Measurements from ENCODE around the gene GALNT6. TPM values are rescaled to one million over a fixed set of nuclear protein-coding genes. Genes with fewer than 3 reads are reported as not detected.
A peak's percentile ranks its signal among the peaks of the same experiment; 100 is the strongest.

GALNT6 gene, protein sequence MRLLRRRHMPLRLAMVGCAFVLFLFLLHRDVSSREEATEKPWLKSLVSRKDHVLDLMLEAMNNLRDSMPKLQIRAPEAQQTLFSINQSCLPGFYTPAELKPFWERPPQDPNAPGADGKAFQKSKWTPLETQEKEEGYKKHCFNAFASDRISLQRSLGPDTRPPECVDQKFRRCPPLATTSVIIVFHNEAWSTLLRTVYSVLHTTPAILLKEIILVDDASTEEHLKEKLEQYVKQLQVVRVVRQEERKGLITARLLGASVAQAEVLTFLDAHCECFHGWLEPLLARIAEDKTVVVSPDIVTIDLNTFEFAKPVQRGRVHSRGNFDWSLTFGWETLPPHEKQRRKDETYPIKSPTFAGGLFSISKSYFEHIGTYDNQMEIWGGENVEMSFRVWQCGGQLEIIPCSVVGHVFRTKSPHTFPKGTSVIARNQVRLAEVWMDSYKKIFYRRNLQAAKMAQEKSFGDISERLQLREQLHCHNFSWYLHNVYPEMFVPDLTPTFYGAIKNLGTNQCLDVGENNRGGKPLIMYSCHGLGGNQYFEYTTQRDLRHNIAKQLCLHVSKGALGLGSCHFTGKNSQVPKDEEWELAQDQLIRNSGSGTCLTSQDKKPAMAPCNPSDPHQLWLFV
- total RNA-seq (10 to 100 TPM in 1 of 2 donors, 1 to 10 TPM in 1; 7.0 to 12.6 TPM), total RNA-seq (24.0 to 26.7 reads per million in 2 donors)

DNA sequence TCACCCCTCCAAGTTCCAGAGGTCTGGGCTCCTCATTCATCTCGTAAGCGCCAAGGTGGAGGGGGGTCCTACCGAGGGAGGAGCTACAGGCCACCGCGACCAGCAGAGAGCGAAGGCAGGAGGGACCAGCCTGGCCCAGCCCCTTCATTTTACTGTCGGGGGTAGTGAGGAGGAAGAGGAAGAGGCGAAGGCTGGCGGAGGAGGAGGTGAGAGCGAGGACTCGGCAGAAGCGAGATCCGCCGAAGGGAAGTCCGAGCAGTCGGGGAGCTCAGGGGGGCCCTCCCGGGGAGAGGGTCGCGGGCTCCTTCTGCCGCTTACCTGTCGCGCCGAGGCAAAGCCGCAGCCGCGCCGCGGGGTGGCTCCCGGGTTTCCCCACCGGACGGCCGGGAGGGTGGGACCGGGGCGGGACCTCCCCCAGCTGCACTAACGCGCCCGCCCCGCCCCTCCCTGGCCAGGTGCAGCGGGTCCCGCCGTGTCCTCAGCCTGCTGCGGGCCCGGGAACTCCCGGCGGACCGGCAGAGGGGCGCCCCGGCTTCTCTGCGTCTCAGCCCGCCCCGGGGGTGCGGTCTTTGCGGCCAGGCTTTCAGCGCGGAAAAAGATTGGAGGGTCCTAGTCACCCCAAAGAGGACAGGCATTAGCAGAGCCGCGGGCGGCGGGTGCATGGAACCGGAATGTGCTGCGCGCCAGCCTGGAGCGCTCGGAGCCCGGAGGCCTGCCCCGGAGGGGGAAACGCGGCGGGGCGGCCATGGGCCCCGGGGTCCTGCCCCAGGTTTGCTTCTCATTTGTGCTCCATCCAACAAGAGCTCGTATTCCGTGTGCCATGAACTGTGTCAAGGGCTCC lies at the start of gene GALNT6:
TSS of gene GALNT6 (minus strand) at position 124 of the 841 bp plus-strand sequence. CDS start 11,625 bp downstream, outside the sequence.
- peaks cover 60% of the 10 kb centered on the region for H3K4me1 Mint-ChIP-seq
- H3K9me3 ChIP-seq (ENCODE audit: control insufficient read depth, low read length, poor library complexity, severe bottlenecking): no peaks in the 10 kb centered on the region
- DNase-seq (peak; percentile 60 to 80 (median 78)), ATAC-seq (peak; percentile 86)
- peaks cover 2% of the 10 kb centered on the region for H3K36me3 Mint-ChIP-seq (ENCODE audit: low read depth)
- H3K27ac Mint-ChIP-seq: peak within 1 kb of the TSS; percentile 85
- peak within 1 kb of the TSS; percentile 94 for H3K4me3 Mint-ChIP-seq
- H3K27me3 Mint-ChIP-seq: no peaks in the 10 kb centered on the region

DNA sequence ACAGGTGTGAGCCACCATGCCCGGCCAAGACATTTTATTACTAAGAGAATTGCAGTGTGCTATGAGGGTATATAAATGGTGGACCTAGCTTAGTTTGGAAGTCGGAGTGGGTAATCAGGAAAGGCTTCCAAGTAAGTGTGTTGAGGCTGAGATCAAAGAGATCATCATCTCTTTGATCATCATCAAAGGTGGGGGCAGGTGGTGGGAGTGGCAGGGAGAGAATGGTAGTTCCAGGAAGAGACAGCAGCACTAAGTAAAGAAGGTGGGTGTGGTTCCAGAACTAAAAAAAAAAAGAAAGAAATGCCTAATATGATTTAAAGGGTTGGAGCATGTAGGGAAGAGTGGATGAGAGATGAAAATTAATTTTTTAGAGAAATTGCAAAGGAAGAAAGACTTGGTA lies 48.1 kb upstream of the GALNT6 start:
- H3K9me3 ChIP-seq (ENCODE audit: control insufficient read depth, low read length, poor library complexity, severe bottlenecking): no peaks in the 10 kb centered on the region
- peaks cover 28% of the 10 kb centered on the region for H3K4me1 Mint-ChIP-seq
- no peak overlapping the region for H3K27ac Mint-ChIP-seq
- no peak for ATAC-seq
- H3K4me3 Mint-ChIP-seq: no peak overlapping the region
- DNase-seq: no peak
- no peaks in the 10 kb centered on the region for H3K27me3 Mint-ChIP-seq
- peaks cover 2% of the 10 kb centered on the region for H3K36me3 Mint-ChIP-seq (ENCODE audit: low read depth)

DNA sequence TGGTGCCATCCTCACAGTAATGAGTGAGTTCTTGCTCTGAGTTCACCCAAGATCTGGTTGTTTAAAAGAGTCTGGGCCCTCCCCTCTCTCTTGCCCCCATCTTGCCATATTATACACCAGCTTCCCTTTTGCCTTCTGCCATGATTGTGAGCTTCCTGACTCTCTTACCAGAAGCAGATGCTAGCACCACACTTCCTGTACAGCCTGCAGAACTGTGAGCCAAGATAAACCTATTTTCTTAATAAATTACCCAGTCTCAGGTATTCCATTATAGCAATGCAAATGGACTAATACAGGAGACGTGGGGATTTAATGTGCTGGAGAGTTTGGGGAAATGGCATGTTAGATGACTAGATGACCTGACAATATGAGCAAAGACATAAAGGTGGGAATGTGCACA lies 46.2 kb upstream of the GALNT6 start:
- H3K9me3 ChIP-seq (ENCODE audit: control insufficient read depth, low read length, poor library complexity, severe bottlenecking): no peaks in the 10 kb centered on the region
- ATAC-seq: no peak
- Mint-ChIP-seq H3K27me3 (no peaks in the 10 kb centered on the region), H3K4me1 (peaks cover 28% of the 10 kb centered on the region), H3K4me3 (no peak overlapping the region), H3K27ac (no peak overlapping the region), H3K36me3 (ENCODE audit: low read depth) (peaks cover 2% of the 10 kb centered on the region)
- DNase-seq: no peak

DNA sequence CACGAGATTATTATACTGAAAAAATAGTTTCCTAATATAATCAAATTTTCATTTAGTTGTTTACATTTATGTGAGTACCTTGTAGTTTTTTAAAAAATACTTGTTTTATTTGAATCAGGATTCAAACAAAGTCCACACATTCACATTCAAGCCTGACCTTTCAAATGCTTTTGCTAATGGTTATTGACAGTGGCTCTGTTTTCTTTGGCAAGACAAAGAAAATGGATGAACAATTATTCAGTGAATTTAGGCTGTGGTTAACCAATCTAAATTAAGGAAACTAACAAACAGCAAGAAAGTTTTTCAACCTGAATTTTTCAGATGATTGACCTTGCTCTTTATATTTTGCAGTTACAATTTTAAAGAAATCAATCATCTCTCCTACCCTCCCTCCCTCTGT lies 43.1 kb upstream of the GALNT6 start:
- Mint-ChIP-seq H3K4me3 (no peak overlapping the region), H3K27ac (no peak overlapping the region), H3K36me3 (ENCODE audit: low read depth) (no peaks in the 10 kb centered on the region), H3K4me1 (peaks cover 16% of the 10 kb centered on the region), H3K27me3 (no peaks in the 10 kb centered on the region)
- ATAC-seq (no peak), DNase-seq (no peak)
- H3K9me3 ChIP-seq (ENCODE audit: control insufficient read depth, low read length, poor library complexity, severe bottlenecking): no peaks in the 10 kb centered on the region

DNA sequence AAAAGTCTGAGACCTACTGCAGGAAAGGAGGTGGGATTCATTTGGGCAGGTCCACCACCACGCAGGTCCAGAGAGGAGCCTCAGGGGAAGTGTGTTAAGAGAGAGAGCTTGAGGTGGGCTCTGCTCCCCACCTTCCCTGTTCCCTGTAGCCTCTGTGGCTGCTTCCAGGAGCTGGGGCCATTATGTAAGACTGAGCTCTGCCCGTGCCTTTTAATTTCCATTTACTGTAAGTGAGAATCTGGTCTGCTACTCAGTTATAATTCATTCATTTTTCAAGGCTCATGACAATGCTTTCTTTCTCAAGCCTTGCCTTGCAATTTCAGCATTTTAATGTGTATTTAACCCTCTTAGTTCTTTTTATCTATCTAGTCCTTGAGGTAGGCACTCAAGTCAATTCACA lies 41.7 kb upstream of the GALNT6 start:
- Mint-ChIP-seq H3K4me1 (peaks cover 5% of the 10 kb centered on the region), H3K36me3 (ENCODE audit: low read depth) (no peaks in the 10 kb centered on the region), H3K4me3 (no peak overlapping the region), H3K27me3 (no peaks in the 10 kb centered on the region), H3K27ac (no peak overlapping the region)
- DNase-seq (no peak), ATAC-seq (no peak)
- no peaks in the 10 kb centered on the region for H3K9me3 ChIP-seq (ENCODE audit: control insufficient read depth, low read length, poor library complexity, severe bottlenecking)

DNA sequence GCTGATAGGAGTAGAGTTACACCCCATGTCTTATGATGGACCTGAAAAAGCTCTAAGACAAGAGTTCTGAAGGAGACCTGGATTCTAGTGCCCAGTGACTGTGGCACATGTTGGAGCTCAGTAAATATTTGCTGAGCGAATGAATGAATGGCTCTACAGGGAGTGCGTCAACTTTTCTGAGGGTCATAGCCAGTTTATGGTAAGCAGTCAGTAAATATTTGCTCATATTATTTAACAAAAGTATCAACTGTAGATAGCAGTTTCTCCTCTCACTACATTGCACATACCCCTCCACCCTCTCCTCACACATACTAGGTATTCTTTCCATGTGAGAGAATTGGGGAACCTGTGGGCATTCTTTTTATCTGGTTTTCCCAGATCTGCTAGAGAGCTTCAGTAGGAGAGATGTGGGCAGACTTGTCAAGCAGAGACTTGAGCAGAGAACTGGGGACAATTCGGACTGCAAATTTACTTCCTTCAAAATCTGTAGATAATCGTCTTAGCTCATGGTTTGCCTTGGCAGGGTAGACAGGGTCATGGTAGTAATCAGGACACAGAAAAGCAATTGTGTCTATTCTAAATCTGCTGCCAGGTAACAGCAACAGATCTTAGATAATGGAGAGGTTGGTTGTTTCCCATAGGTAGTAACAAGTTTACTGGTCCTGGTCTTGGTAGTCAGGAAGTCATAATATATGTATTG lies 39.1 kb upstream of the GALNT6 start:
- DNase-seq: no peak
- H3K36me3 Mint-ChIP-seq (ENCODE audit: low read depth): no peaks in the 10 kb centered on the region
- no peaks in the 10 kb centered on the region for H3K9me3 ChIP-seq (ENCODE audit: control insufficient read depth, low read length, poor library complexity, severe bottlenecking)
- H3K4me1 Mint-ChIP-seq: peaks cover 2% of the 10 kb centered on the region
- no peak for ATAC-seq
- no peaks in the 10 kb centered on the region for H3K27me3 Mint-ChIP-seq
- H3K27ac Mint-ChIP-seq: no peak overlapping the region
- H3K4me3 Mint-ChIP-seq: no peak overlapping the region

DNA sequence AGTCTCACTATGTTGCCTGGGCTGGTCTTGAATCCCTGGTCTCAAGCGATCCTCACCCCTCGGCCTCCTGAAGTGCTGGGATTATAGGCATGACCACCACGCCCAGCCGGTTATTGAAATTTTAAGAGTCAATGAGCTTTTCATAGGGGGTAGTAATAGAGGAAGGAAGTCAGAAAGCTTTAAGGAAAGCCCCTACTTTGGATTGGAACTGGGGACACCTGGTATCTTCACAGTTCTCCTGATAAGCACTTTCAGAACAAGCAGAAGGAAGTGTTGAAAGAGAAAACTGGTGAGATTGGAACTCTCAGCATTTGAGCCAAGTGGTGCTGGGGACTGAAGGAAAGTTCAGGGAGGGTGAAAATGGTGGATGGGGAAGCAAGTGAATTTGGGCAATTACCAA lies 38.5 kb upstream of the GALNT6 start:
- Mint-ChIP-seq H3K27ac (no peak overlapping the region), H3K27me3 (no peaks in the 10 kb centered on the region), H3K4me1 (peaks cover 2% of the 10 kb centered on the region), H3K4me3 (no peak overlapping the region), H3K36me3 (ENCODE audit: low read depth) (no peaks in the 10 kb centered on the region)
- DNase-seq (no peak), ATAC-seq (no peak)
- H3K9me3 ChIP-seq (ENCODE audit: control insufficient read depth, low read length, poor library complexity, severe bottlenecking): no peaks in the 10 kb centered on the region

DNA sequence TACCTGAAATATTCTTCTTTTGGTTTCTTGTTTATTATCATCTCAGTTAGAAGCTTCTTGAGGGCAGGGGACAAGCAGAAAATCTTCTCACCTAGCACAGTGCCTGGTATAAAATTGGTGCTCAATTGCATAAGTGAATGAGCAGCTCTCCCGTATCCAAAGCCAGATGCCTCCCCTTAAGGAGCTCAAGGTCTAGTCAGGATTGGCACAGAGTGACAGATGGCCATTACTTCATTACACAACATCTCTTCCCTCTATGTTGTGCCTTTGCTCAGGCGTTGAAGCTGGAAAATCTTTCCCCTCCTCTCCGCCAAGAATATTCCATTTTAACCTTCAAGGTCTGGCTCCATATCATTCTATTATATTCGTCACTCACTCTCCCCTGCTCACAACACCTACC lies 37.0 kb upstream of the GALNT6 start:
- Mint-ChIP-seq H3K4me1 (peaks cover 7% of the 10 kb centered on the region), H3K27ac (no peak overlapping the region), H3K27me3 (no peaks in the 10 kb centered on the region), H3K36me3 (ENCODE audit: low read depth) (no peaks in the 10 kb centered on the region), H3K4me3 (no peak overlapping the region)
- no peak for DNase-seq
- no peak for ATAC-seq
- no peaks in the 10 kb centered on the region for H3K9me3 ChIP-seq (ENCODE audit: control insufficient read depth, low read length, poor library complexity, severe bottlenecking)

DNA sequence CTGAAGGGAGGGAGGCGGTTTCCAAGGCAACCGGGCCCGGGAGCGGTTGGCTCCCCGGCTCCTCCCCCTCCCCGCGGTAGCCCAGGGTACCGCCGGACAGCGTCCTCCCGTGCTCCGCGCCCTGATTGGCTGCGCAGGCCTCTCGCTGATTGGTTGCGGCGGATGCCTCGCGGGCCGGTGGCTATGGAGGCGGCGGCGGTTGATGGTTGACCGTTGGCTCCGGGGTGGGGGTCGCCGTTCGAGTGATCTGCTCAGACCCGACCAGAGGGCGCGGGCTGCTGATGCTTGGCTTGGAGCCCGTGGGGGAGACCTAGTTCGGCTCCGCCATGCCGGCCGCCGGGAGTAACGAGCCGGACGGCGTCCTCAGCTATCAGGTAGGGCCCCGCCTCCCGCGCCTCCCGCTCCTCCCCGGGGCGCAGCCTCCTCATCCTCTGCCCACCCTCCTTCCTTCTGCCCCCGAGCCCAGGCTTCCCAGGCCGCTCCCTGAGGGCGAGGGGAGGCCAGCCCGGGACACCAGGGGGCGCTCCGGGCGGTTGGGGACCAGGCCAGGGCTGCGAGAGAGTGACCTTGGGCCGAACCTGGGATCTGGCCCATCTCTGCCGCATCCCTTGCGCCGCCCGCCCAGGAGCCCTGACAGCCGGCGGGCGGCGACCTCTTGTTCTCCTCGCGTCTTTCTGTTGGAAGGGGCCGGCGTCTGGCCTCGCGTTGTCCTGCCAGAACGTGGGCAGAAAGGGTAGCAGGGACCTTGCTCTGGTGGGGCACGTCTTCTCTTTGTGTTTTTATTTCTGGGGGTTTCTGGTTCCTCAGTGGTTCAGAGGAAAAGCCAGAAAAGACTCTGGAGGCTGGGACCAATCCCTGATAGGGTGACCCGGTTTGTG lies 33.7 kb upstream of the GALNT6 start, which contains the start of gene SLC4A8:
TSS of gene SLC4A8 (plus strand) at position 170 of the 878 bp plus-strand sequence. CDS start at position 327, 157 bp downstream.
- Mint-ChIP-seq H3K4me3 (peak within 1 kb of the TSS; percentile 86), H3K27me3 (no peaks in the 10 kb centered on the region), H3K36me3 (ENCODE audit: low read depth) (no peaks in the 10 kb centered on the region), H3K4me1 (peaks cover 7% of the 10 kb centered on the region), H3K27ac (peak within 1 kb of the TSS; percentile 72)
- no peaks in the 10 kb centered on the region for H3K9me3 ChIP-seq (ENCODE audit: control insufficient read depth, low read length, poor library complexity, severe bottlenecking)
- ATAC-seq (peak; percentile 86), DNase-seq (peak; percentile 54 to 63 (median 57))

DNA sequence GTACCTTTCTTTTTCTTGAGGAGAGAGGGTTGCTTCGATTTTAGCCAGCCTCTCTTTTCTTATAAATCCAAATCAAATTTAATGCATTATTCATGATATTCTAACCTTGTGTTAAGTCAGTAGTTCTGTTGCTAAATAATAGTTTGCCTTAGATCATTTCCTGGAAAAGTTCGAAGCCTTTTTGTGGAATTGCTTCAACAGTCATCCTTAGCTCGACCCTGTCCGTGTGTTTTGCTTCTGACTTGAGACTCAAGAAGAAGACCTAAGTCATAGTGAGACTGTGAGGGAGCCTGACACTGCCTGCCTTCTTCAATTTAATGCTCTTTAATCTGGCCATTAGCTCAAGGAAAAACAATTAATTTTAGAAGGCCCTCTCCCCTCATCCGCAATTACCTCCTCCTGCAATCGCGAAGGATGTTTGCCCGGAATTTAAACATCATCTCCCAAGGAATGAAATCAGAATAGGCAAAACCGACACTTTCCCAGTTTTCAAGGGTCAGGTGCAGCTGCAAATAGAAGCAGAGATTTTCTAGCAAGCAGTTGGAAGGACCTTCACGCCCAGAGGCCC lies 33.0 kb upstream of the GALNT6 start:
- Mint-ChIP-seq H3K27ac (no peak overlapping the region), H3K4me3 (peak overlapping the region; percentile 86), H3K4me1 (peaks cover 7% of the 10 kb centered on the region), H3K36me3 (ENCODE audit: low read depth) (no peaks in the 10 kb centered on the region), H3K27me3 (no peaks in the 10 kb centered on the region)
- no peak for DNase-seq
- no peak for ATAC-seq
- H3K9me3 ChIP-seq (ENCODE audit: control insufficient read depth, low read length, poor library complexity, severe bottlenecking): no peaks in the 10 kb centered on the region

DNA sequence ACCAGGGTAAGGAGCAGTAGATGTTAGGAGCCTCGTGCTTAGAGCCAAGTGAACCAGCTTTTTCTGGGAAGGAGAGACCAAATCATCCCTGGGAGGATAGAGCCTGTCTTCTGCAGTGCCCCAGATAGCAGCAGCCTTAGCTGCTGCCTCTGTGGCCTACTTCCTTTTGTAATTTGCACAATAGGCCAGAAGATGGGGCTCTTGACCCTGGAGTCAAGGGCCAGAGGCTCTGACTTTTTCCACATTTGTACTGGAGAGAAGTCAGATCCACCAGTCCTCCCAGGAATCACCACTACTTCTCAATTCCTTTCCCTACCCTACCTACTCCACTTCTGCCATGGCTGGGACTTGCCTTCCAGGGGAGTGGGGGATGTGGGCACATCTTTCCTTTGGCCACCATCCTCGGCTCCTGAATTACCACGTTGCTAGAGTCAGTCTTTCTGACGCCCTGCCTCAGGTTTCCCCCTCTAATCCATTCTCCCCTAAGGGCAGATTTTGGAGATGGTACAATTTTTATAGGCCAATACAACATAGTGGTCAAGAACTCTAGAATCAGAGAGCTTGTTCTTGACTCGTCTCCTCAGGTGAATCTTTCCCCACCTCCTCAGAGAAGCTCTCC lies 30.2 kb upstream of the GALNT6 start:
- Mint-ChIP-seq H3K4me1 (peaks cover 6% of the 10 kb centered on the region), H3K4me3 (no peak overlapping the region), H3K27ac (no peak overlapping the region), H3K36me3 (ENCODE audit: low read depth) (no peaks in the 10 kb centered on the region), H3K27me3 (no peaks in the 10 kb centered on the region)
- ATAC-seq (no peak), DNase-seq (peak in 1 of 3 donors; percentile 17)
- no peaks in the 10 kb centered on the region for H3K9me3 ChIP-seq (ENCODE audit: control insufficient read depth, low read length, poor library complexity, severe bottlenecking)
